HEK293T (cell line): Measurements from ENCODE around the gene RNF32.

Experiments
- ARNT ChIP-seq: fragments of 450-650 bp; IDR thresholded peaks from 2 replicates; pipeline ENCODE4 v1.6.1; 2017; ENCODE audit warnings: mild to moderate bottlenecking
- BHLHE40 ChIP-seq: fragments of 450-650 bp; IDR thresholded peaks from 2 replicates; pipeline ENCODE4 v1.6.1; 2016; ENCODE audit warnings: mild to moderate bottlenecking, moderate library complexity, borderline replicate concordance
- CTBP1 ChIP-seq: fragments of 450-650 bp; IDR thresholded peaks from 2 replicates; pipeline ENCODE4 v1.6.1; 2016; ENCODE audit warnings: borderline replicate concordance
- FOXA1 ChIP-seq: fragments of 450-650 bp; IDR thresholded peaks from 2 replicates; pipeline ENCODE4 v1.6.1; 2016; ENCODE audit warnings: mild to moderate bottlenecking
- FOXK2 ChIP-seq: fragments of 450-650 bp; IDR thresholded peaks from 2 replicates; pipeline ENCODE4 v1.6.1; 2016; ENCODE audit warnings: mild to moderate bottlenecking
- L3MBTL2 ChIP-seq: fragments of 450-650 bp; conservative IDR thresholded peaks from 2 replicates; pipeline ENCODE4 v1.6.1; 2016; ENCODE audit warnings: mild to moderate bottlenecking
- LEF1 ChIP-seq: fragments of 450-650 bp; IDR thresholded peaks from 2 replicates; pipeline ENCODE4 v1.6.1; 2017; ENCODE audit warnings: mild to moderate bottlenecking, borderline replicate concordance
- SUZ12 ChIP-seq: fragments of 450-650 bp; IDR thresholded peaks from 2 replicates; pipeline ENCODE4 v1.6.1; 2016; ENCODE audit warnings: mild to moderate bottlenecking
- TARDBP ChIP-seq: fragments of 450-650 bp; IDR thresholded peaks from 2 replicates; pipeline ENCODE4 v1.6.1; 2016
- ZNF384 ChIP-seq: fragments of 450-650 bp; IDR thresholded peaks from 2 replicates; pipeline ENCODE4 v1.6.1; 2016

DNA sequence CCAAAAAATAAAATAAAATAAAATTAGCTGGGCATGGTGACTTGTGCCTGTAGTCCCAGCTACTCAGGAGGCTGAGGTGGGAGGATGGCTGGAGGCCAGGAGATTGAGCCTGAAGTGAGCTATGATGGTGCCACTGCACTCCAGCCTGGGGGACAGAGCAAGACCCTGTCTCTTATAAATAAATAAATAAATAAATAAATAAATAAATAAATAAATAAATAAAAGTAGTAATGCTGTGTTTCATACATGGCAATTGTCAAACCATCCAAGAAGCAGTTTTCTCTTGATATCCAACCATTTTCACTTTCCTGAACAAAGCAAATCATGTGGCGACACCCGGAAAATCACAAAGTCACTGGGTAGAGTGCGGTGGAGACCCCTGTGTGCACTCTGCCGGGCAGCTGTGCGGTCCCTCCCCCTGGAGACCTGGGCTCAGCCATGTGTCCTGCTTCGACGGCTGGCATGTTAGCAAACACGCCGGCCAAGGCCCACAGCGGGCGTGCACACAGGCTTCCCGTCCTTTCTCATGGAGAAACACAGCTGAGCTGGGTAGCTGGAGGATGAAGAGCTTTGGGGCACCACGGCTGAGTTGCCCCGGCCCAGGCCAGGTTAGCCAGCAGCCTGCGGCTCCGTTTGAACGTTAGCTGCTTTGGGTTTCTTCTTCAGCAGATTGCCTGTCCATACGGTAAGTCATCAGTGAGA, 22.3 kb upstream of the RNF32 start:
- TF ChIP-seq CTBP1 (no peak), SUZ12 (no peak), FOXK2 (no peak), BHLHE40 (no peak), ZNF384 (no peak), LEF1 (no peak), L3MBTL2 (no peak), TARDBP (no peak), FOXA1 (no peak), ARNT (no peak)
